NCI-H1092 treated with DMSO at 0.1 percent for 48 hours (cell line): ENCODE data around the gene KCTD1.
A peak's percentile ranks its signal among the peaks of the same experiment; 100 is the strongest.

Experiments used
- DNase-seq: peaks from one replicate; lab custom pipeline; 2025; lab: John Stamatoyannopoulos, UW

KCTD1 gene

GRCh38 chr18:26424428-26425147 lies 123.8 kb downstream of the KCTD1 start:
- DNase-seq = no peak

GRCh38 chr18:26422472-26423162 lies 125.7 kb downstream of the KCTD1 start:
- no peak for DNase-seq

- DNase-seq = no peak
Observed at GRCh38 chr18:26421931-26422330, 126.4 kb downstream of the KCTD1 start.

GRCh38 chr18:26421503-26421902 lies 126.8 kb downstream of the KCTD1 start:
- no peak for DNase-seq

GRCh38 chr18:26419746-26420145 lies 128.6 kb downstream of the KCTD1 start:
- no peak for DNase-seq

- no peak for DNase-seq
Observed at GRCh38 chr18:26418225-26418624, 130.1 kb downstream of the KCTD1 start.

GRCh38 chr18:26417190-26417589 lies 131.2 kb downstream of the KCTD1 start:
- no peak for DNase-seq

- DNase-seq = no peak
Observed at GRCh38 chr18:26416652-26417150, 131.7 kb downstream of the KCTD1 start.

- no peak for DNase-seq
Observed at GRCh38 chr18:26415631-26416030, 132.7 kb downstream of the KCTD1 start.

- no peak for DNase-seq
Observed at GRCh38 chr18:26414901-26415440, 133.4 kb downstream of the KCTD1 start.

GRCh38 chr18:26409091-26409490 lies 139.3 kb downstream of the KCTD1 start:
- no peak for DNase-seq

GRCh38 chr18:26407736-26408601 lies 140.4 kb downstream of the KCTD1 start:
- no peak for DNase-seq

GRCh38 chr18:26406854-26407517 lies 141.4 kb downstream of the KCTD1 start:
- no peak for DNase-seq

GRCh38 chr18:26406324-26406723 lies 142.0 kb downstream of the KCTD1 start:
- DNase-seq = no peak

GRCh38 chr18:26405190-26405801 lies 143.1 kb downstream of the KCTD1 start:
- peak; percentile 48 for DNase-seq
